ENCODE measurements around the gene ELF3.

ELF3 gene

DNA sequence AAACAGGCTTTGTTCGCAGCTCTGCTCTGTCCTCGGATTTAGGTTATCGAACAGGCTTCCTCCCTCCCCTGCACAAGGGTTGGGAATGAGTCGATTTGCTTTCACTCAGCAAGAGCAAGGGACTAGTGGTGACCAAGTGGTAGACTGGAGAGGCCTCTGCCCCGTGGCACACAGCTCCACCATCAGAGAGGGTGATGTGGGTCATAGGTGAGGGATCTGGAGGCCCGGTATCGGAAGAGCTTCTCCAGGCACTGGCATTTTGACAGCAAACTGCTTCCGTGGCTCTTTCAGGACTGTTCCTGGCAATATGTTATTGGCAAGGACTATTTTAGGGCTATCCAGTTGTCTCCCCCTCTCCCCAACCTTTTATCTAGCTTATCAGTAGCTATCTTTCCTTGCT, 3.1 kb upstream of the ELF3 start:
- ChIA-PET CTCF (interaction anchor here (0.8 to 9.0 kb wide), 11 partner anchors 8 to 128 kb away, joined by 3 to 78 read pairs (median 6); partner anchors contain the start of gene LMOD1), POLR2A (no interaction called here)
- TF ChIP-seq, protein P1, sequence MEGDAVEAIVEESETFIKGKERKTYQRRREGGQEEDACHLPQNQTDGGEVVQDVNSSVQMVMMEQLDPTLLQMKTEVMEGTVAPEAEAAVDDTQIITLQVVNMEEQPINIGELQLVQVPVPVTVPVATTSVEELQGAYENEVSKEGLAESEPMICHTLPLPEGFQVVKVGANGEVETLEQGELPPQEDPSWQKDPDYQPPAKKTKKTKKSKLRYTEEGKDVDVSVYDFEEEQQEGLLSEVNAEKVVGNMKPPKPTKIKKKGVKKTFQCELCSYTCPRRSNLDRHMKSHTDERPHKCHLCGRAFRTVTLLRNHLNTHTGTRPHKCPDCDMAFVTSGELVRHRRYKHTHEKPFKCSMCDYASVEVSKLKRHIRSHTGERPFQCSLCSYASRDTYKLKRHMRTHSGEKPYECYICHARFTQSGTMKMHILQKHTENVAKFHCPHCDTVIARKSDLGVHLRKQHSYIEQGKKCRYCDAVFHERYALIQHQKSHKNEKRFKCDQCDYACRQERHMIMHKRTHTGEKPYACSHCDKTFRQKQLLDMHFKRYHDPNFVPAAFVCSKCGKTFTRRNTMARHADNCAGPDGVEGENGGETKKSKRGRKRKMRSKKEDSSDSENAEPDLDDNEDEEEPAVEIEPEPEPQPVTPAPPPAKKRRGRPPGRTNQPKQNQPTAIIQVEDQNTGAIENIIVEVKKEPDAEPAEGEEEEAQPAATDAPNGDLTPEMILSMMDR (IDR thresholded peaks at IDR 0.05; ENCODE audit: control extremely low read depth, extremely low read depth, low read depth, missing control alignments) = no peak
- no peak for DNase-seq (ENCODE audit: extremely low spot score)

DNA sequence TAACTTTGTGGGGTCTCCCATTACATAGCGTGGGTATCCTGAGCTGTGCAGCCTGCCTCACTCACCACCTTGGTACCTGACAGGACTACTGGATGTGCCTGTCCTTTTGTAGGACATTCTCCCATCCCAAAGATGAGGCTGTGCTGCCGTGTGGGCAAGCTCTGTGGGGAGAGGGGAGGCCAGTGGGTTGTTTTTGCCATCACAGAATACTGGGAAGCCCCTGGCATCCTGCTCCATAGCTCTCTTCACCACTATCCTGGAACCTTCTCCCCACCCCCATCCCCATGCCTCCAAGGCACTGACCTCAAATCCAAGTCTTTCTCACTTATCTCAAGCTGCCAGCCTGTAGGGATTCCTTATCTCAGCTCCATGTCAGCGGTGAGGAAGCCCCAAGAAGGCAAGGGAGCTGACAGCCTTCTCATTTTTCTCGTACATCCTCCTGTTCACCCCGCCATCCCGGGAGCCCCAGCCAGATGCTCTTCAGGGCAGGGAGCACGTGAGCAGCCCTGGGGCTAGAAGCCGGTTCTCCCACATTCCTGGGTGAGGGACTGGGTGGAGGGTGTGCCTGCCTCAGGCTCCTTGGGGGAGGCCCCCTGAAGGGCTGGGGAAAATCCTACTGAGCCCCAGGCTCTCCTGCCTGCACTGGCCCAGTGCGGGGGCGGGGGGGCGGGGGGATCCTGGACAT, 2.4 kb upstream of the ELF3 start:
- ChIA-PET POLR2A (no interaction called here), CTCF (interaction anchor here (0.8 to 9.0 kb wide), 14 partner anchors 8 to 127 kb away, joined by 3 to 78 read pairs (median 6); partner anchors contain the start of gene LMOD1)
- TF ChIP-seq, protein P1 (IDR thresholded peaks at IDR 0.05; ENCODE audit: control extremely low read depth, extremely low read depth, low read depth, missing control alignments) = no peak
- no peak for DNase-seq (ENCODE audit: extremely low spot score)

DNA sequence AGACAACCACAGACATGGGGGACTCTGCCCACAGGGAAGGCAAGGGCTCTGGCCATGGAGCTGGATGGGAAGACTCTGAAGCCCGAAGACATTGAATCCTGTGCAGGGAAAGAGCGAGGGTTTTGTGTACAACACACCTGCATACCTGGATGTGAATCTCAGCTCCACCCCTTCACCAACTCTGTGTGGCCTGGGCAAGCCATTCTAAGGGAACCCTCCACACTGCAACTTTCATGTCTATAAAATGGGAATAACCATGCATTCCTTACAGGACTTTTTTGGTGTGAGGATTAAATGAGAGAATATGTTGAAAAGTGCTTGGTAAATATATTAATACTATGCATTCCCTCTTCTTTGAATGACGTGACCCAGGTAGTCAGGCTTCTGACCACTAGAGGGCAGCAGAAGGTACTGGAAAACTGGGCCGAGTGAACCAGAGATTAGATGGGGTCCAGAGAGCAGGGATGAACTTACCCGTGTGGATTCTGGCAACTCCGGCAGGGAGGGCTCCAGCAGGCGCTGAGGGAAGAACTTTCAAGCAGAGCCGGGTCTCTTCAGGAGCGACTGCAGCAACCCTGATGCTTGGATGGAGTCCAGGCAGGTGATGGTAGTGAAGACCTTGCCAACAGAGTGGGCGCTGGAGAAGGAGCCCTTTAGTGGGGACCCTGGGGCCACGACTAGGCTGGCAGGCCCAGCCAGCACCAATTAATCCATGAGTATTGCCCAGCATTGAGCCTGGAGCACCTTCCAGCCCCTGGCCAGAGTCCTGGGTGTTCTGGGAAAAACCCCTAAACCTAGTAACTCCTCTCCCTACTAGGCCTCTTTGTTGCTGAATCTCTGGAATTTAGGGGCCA, 834 bp upstream of the ELF3 start:
- POLR2A ChIA-PET = no interaction called here
- DNase-seq (ENCODE audit: extremely low spot score) = peak; percentile 80
- TF ChIP-seq, protein P1 (IDR thresholded peaks at IDR 0.05; ENCODE audit: control extremely low read depth, extremely low read depth, low read depth, missing control alignments) = peak; percentile 91
- CTCF ChIA-PET = interaction anchor here (0.8 to 9.0 kb wide), 23 partner anchors 8 to 269 kb away, joined by 3 to 78 read pairs (median 5); partner anchors contain the start of genes GPR37L1 and RNPEP

DNA sequence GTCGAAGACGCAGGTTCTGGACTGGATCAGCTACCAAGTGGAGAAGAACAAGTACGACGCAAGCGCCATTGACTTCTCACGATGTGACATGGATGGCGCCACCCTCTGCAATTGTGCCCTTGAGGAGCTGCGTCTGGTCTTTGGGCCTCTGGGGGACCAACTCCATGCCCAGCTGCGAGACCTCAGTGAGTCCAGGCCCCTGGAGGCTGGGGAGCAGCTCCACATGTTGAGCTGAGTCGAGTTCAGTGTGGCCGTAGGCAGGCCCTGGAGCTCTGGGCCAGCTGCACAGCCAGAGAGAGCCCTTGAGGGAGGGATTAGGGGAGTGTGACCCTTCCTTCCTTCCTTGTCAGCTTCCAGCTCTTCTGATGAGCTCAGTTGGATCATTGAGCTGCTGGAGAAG, 1.6 kb downstream of the ELF3 start:
- TF ChIP-seq, protein P1 (IDR thresholded peaks at IDR 0.05; ENCODE audit: control extremely low read depth, extremely low read depth, low read depth, missing control alignments) = no peak
- ChIA-PET CTCF (interaction anchor here (1.1 to 9.0 kb wide), 8 partner anchors 11 to 150 kb away, joined by 3 to 78 read pairs (median 6); no protein-coding TSS in a partner anchor), POLR2A (no interaction called here)
- DNase-seq (ENCODE audit: extremely low spot score) = no peak

DNA sequence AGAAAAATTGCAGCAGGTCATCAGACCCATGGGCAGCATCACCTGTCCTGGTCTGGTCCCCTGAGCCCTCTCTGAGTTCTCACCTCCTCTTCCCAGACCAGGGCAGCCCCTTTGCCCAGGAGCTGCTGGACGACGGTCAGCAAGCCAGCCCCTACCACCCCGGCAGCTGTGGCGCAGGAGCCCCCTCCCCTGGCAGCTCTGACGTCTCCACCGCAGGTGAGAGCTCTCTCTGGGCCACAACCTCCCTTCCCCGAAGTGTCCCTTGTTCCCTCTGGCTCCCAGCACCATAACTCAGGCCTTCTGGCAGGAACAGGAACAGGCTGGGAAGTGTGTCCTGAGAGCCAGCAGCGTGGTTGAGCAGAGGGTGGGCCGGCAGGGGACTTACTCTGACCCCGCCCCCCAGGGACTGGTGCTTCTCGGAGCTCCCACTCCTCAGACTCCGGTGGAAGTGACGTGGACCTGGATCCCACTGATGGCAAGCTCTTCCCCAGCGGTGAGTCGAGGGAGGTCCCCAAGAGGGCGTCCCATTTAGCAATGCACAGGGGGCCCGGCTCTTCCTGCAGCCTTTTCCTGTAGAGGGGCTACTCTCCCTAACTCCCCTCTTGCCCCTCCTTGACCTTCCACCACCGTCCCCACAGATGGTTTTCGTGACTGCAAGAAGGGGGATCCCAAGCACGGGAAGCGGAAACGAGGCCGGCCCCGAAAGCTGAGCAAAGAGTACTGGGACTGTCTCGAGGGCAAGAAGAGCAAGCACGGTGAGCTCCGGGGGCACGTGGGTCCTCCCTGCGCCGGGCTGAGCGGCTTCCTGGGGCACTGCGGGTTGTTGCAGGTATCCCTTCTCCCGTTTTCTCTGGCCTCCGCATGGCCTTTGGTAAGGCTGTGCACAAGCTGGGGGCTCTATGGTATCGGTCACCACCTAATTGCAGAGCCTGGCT, 2.4 kb downstream of the ELF3 start:
- POLR2A ChIA-PET = no interaction called here

More for the DNA sequence above, 2.4 kb downstream of the ELF3 start:
- CTCF ChIA-PET = interaction anchor here (1.2 to 9.0 kb wide), 6 partner anchors 12 to 150 kb away, joined by 3 to 78 read pairs (median 23); no protein-coding TSS in a partner anchor
- no peak for DNase-seq (ENCODE audit: extremely low spot score)
- TF ChIP-seq, protein P1 (IDR thresholded peaks at IDR 0.05; ENCODE audit: control extremely low read depth, extremely low read depth, low read depth, missing control alignments) = no peak

All from GM10248 (cell line).